Fibroblast of peridontal ligament (primary cell): ENCODE results near the gene PTHLH.

Experiments used
- DNase-seq: peaks from one replicate; pipeline ENCODE4 v3.0.0-alpha.2; 2010; ENCODE audit errors: extremely low read depth

Gene PTHLH

DNA sequence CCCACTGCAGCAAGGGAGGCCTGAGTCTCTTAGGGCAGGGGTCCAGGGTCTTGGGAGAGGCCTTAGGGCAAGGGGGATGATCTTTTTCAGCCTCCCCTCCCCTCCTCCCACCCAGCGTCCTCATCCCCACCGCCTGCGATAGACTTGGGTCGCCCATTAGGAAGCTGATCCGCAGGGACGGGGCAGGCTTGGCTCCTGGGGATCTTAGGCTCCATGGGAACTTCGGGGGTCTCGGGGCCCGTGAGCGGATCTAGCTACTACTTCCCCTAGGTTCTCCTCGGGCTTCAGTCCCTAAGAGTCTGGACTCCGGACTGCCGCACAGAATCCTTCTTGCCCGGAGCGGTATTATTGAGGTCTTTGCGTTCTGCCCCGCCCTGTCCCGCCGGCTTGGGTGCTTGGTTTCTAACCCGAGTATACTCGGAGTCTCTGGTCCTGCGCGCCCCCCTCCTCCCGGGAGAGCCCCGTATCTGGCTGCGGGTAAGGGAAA, 2.2 kb upstream of the PTHLH start:
- no peak for DNase-seq

GRCh38 chr12:27973487-27973890, 956 bp upstream of the PTHLH start:
- DNase-seq, result peak; percentile 45

DNA sequence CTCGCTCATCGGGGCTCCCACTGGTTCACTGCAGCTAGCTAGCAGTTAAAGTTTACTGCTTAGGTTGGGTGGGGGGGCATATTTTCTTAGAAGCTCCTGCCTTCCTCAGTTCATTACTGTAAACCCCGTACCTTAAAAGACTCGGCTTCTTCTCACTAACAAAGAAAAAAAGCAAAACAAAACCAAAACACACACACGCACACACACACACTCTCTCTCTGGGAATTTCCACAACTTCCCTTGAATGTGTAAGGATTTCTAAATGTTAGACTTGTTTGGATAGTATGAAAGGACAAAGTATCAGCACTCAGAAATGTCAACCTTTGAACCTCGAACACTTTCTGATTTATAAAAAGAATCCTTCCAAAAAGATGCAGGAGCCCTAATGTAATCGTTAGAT, 927 bp downstream of the PTHLH start:
- no peak for DNase-seq

DNA sequence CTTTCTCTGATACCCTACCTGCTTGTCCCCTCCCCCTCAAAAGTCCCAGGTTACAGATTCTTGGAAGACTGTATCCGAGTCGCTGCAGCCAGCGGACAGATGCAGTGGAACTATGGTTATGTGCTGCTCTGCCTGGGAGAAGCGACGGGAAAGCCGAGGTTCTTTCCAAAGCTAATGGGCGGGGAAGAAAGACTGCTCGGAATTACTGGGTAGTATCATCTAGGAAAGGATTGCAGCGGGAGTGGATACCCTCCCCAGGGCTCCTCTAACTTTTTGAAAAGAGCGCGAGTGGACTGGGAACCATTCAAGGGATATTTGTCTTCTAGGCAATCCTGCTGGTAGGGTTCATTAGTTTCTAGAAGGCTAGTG, 1.4 kb downstream of the PTHLH start:
- peak; percentile 51 for DNase-seq

- DNase-seq, result peak; percentile 60
These were observed 2.0 kb downstream of the PTHLH start for GRCh38 chr12:27970401-27971120.

DNA sequence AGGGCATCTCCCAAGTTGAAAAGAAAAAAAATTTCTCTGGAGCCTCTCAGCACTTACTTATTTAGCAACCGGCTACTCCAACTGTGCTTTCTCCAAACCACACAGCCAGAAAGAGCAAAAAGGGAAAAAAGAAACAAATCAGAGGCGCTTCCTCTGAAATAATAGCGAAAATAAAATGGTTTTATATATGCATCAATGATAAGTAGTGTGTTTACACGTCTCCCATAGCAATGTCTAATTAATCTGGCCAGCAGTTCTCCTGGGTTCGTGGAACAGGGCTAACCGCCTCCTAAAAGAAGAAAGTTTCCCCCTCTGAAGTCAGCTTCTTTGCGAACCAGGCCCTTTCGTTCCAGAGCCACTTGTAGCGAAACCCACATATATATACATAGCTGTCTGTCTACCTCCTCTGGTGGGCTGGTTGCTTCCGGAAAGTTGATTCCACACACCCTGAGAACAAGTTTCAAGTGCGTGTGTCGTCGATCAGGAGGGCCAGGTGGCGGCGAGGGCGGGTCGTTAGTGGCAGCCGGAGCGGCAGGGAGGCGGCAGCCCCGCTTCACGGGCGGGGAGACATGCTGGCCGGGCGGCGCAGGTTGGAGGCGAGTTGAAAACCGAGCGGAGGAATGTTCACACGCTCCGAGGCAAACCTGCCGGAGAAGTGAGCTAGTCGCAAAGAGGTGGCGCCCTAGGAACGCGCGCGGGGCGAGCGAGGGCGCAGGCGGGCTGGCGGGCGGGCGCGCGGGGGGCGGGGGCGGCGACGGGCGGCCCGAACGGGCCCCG, 2.7 kb downstream of the PTHLH start:
- DNase-seq, result peak; percentile 56

GRCh38 chr12:27968972-27969623, 3.4 kb downstream of the PTHLH start:
- DNase-seq, result peak; percentile 67

GRCh38 chr12:27967551-27968054, 4.9 kb downstream of the PTHLH start:
- no peak for DNase-seq

- peak; percentile 98 for DNase-seq
These were observed 5.7 kb downstream of the PTHLH start for GRCh38 chr12:27966870-27967269.

GRCh38 chr12:27965966-27966365, 6.6 kb downstream of the PTHLH start:
- DNase-seq, result peak; percentile 47

- DNase-seq, result no peak
These were observed 7.1 kb downstream of the PTHLH start for GRCh38 chr12:27965411-27965810.

GRCh38 chr12:27964123-27964522, 8.4 kb downstream of the PTHLH start:
- DNase-seq, result no peak

DNA sequence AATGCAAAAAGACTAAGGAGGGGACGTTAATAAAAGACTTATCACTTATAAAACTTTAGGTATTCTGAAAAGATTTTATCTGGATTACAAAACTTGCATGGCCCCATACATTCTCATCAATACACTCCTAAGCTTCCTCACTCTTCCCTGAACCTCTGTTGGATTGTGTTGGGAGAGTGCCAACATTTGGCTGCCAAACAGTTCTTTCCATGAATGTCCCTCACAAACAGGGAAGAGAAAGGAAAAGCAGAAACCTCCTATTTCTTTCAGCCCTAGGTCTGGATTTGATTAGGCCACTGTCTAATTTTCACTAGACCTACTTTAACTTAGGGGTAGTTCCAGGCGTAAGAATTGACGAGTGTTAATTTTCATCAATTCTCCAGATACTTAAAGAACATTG, 11.7 kb downstream of the PTHLH start:
- DNase-seq, result peak; percentile 58

DNA sequence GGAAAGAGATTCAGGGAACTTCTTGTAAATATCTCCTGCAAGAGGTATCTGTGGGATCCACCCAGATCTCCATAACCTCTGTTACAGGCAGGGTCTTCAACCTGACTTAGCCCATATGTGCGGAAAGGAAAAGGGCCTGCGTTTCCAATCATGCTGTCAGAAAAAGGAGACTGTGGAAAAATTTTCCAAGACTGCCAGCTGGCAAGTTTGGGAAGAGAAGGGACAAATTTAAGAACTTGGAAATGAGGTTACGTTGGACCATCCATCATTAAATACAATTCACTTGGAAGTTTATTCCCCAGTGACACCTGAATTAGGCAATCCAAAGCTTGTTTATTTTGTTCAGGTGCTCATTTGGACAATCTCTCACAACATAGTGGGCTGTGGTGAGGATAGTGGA, 13.9 kb downstream of the PTHLH start:
- no peak for DNase-seq

- no peak for DNase-seq
These were observed 15.2 kb downstream of the PTHLH start for GRCh38 chr12:27957366-27957765.

GRCh38 chr12:27953817-27954216, 18.7 kb downstream of the PTHLH start:
- no peak for DNase-seq

- no peak for DNase-seq
These were observed 19.2 kb downstream of the PTHLH start for GRCh38 chr12:27953348-27953747.

DNA sequence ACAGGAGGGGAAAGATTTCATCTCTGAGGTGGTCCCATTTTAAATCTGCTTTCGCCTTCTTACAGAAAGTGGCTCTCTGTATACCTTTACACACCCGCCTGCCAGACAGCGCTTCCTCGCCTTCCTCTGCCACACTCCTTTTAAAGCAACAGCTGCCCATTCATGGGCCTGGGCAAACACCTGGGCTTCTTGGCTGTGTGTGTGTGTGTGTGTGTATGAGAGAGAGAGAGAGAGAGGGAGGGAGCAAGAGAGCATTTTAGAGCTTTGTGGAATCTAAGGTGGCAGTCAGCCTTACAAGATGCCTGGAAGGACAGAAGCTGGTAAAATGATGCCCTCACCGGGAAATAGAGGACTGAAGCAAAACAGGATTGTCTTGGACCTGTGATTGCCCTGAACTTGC, 20.0 kb downstream of the PTHLH start:
- no peak for DNase-seq

DNA sequence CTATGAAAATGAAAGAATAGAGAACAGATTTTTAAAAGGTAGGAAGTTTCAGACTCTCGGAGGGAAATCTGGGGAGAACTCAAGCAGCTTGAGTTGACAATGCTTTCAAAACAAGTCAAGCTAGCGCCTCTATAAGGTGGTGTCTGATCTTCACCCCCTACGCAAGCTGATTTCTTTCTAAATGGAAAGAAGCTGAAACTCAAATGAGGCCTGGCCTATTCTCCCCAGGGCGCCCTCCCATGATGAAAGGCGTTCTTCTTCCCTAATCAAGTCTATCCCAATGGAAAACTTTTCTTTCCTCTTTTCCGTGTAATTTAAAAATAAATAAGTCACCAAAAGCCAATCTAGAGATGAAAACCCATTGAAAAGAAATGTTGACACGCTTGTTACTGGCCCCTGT, 20.6 kb downstream of the PTHLH start:
- no peak for DNase-seq

DNA sequence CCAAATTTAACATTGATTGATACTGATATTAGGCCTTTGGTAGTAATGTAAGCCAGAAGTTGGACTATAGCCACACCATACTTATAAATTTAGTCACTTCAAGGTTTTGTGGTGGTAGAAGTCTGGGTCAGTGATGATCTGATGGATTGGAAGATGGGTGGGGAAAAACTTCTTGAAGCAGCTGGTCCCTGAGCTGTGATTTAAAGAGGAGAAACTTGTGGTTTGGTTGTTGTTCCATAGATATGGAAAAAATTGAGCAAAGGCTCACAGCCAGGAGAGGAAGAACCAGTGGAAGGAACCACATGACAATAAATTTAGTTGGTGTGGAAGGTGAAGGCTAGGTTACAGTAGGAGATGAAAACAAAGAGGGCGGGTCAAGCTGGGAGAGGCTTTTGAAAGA, 26.1 kb downstream of the PTHLH start:
- DNase-seq, result peak; percentile 49

DNA sequence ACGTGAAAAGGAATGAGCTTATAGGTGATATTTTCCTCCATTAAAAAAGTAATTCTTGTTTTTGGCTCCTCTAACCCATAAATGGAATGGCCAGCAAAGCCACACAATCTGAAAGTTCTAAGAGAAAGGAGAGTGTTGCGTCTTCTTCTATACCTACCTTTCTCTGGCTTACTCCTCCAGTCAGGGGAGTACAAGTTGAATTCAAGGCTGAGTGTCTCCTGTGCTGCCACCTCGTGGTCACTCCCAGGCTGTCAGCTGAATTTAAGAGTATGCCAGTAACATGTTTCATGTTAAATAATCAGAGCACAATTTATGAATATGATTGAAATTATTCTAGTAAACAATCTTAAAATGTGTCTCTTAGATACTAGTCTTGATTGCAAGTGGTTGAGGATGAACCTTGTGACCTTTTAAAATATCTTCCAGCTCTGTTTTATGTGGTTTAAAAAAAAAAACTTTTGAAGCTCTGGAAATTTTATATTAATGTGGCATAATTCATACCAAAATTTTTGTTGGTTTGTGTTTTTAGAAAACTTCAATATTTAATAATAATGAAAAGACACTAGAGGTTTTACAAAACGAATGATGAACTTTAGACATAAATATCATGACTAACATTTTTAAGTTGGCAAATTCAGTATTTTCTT, 31.7 kb downstream of the PTHLH start:
- DNase-seq, result peak; percentile 88

GRCh38 chr12:27940245-27940644, 32.3 kb downstream of the PTHLH start:
- DNase-seq, result no peak
